ENCODE data around the gene CNR2.

DNA sequence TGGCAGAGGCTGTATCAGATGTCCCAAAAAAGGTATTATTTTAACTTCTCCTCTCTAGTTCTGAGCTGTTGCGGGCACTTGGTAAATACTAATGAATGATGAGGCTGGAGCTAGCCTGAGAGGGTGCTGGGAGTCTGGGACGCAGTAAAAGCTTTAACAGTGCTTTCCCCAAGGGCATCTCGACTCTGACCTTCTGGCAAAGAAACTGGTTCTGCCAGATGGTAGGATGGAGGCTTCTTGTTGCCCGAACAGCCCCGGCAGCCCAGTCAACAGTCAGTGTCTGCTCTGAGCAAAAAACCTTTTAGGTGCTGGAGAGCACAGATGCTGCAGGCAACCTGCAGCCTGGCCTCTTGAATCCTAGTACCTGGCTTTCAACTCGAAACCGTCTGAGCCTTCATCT lies 43.9 kb upstream of the CNR2 start:
- TF ChIP-seq, protein P1, sequence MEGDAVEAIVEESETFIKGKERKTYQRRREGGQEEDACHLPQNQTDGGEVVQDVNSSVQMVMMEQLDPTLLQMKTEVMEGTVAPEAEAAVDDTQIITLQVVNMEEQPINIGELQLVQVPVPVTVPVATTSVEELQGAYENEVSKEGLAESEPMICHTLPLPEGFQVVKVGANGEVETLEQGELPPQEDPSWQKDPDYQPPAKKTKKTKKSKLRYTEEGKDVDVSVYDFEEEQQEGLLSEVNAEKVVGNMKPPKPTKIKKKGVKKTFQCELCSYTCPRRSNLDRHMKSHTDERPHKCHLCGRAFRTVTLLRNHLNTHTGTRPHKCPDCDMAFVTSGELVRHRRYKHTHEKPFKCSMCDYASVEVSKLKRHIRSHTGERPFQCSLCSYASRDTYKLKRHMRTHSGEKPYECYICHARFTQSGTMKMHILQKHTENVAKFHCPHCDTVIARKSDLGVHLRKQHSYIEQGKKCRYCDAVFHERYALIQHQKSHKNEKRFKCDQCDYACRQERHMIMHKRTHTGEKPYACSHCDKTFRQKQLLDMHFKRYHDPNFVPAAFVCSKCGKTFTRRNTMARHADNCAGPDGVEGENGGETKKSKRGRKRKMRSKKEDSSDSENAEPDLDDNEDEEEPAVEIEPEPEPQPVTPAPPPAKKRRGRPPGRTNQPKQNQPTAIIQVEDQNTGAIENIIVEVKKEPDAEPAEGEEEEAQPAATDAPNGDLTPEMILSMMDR (IDR thresholded peaks at IDR 0.05) = no peak
- peak in 1 of 2 donors; percentile 40 for TF ChIP-seq POLR2A (IDR thresholded peaks at IDR 0.05)
